ENCODE measurements around the gene MPC1L.

- TF ChIP-seq, protein P1, sequence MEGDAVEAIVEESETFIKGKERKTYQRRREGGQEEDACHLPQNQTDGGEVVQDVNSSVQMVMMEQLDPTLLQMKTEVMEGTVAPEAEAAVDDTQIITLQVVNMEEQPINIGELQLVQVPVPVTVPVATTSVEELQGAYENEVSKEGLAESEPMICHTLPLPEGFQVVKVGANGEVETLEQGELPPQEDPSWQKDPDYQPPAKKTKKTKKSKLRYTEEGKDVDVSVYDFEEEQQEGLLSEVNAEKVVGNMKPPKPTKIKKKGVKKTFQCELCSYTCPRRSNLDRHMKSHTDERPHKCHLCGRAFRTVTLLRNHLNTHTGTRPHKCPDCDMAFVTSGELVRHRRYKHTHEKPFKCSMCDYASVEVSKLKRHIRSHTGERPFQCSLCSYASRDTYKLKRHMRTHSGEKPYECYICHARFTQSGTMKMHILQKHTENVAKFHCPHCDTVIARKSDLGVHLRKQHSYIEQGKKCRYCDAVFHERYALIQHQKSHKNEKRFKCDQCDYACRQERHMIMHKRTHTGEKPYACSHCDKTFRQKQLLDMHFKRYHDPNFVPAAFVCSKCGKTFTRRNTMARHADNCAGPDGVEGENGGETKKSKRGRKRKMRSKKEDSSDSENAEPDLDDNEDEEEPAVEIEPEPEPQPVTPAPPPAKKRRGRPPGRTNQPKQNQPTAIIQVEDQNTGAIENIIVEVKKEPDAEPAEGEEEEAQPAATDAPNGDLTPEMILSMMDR (IDR thresholded peaks at IDR 0.05) = no peak
- TF ChIP-seq POLR2AphosphoS5 (IDR thresholded peaks at IDR 0.05; ENCODE audit: low read depth, low read length) = no peak
Measured at GRCh38 chrX:40660381-40660780, 37.2 kb downstream of the MPC1L start.
